Mesenchymal stem cell (in vitro differentiated cells and primary cell): ENCODE data around the gene BEST4.
A peak's percentile ranks its signal among the peaks of the same experiment; 100 is the strongest.

Experiments
- DNase-seq: peaks from one replicate; pipeline ENCODE4 v3.0.0-alpha.2; 2013
- H2AFZ ChIP-seq: one replicate; pipeline ENCODE4 v1.6.1; 2013; ENCODE audit warnings: low read depth, mild to moderate bottlenecking, control low read depth, inconsistent platforms, low read length, moderate library complexity
- H2AK5ac ChIP-seq: 2 replicates; pipeline ENCODE4 v1.6.1; 2013; ENCODE audit warnings: low read length, moderate library complexity, mild to moderate bottlenecking, inconsistent platforms; ENCODE audit not compliant: severe bottlenecking
- H2BK120ac ChIP-seq: one replicate; pipeline ENCODE4 v1.6.1; 2013; ENCODE audit warnings: low read depth, mild to moderate bottlenecking, inconsistent platforms, low read length, moderate library complexity
- H2BK12ac ChIP-seq, 2 experiments: one replicate each; pipeline ENCODE4 v1.6.1; 2013; ENCODE audit warnings: inconsistent platforms in 2 of 2, low read length in 2 of 2, mild to moderate bottlenecking in 2 of 2, moderate library complexity in 2 of 2, control low read depth in 1 of 2
- H2BK15ac ChIP-seq: one replicate; pipeline ENCODE4 v1.6.1; 2013; ENCODE audit warnings: mild to moderate bottlenecking, low read depth, inconsistent platforms; ENCODE audit not compliant: poor library complexity, severe bottlenecking
- H2BK5ac ChIP-seq: 2 replicates; pipeline ENCODE4 v1.6.1; 2013; ENCODE audit warnings: low read depth, mild to moderate bottlenecking, low read length, control low read depth, inconsistent platforms; ENCODE audit not compliant: poor library complexity, severe bottlenecking
- H3K14ac ChIP-seq, 2 experiments: one replicate each; pipeline ENCODE4 v1.6.1; 2013; ENCODE audit warnings: inconsistent platforms in 2 of 2, low read length in 2 of 2, control low read depth in 1 of 2, mild to moderate bottlenecking in 1 of 2, moderate library complexity in 1 of 2
- H3K18ac ChIP-seq, 2 experiments: one replicate each; pipeline ENCODE4 v1.6.1; 2013; ENCODE audit warnings: inconsistent platforms in 2 of 2, low read length in 2 of 2, control low read depth in 1 of 2, low read depth in 1 of 2, mild to moderate bottlenecking in 1 of 2
- H3K23ac ChIP-seq, 2 experiments: one replicate each; pipeline ENCODE4 v1.6.1; 2013; ENCODE audit warnings: inconsistent platforms in 2 of 2, low read length in 2 of 2, mild to moderate bottlenecking in 2 of 2, moderate library complexity in 2 of 2, control low read depth in 1 of 2
- H3K27ac ChIP-seq: 2 replicates; pipeline ENCODE4 v1.5.1; 2013; ENCODE audit warnings: mild to moderate bottlenecking, moderate library complexity, low read length, control low read depth, inconsistent platforms; ENCODE audit not compliant: poor library complexity, severe bottlenecking
- H3K27me3 ChIP-seq, 2 experiments: 2 replicates each; pipeline versions ENCODE4 v1.6.1 to v1.7.0; 2013; ENCODE audit warnings: low read length in 2 of 2, mild to moderate bottlenecking in 2 of 2, moderate library complexity in 2 of 2, control low read depth in 1 of 2, inconsistent platforms in 1 of 2; ENCODE audit not compliant: control insufficient read depth in 1 of 2, insufficient read depth in 1 of 2
- H3K36me3 ChIP-seq, 2 experiments: 2 replicates each; pipeline versions ENCODE4 v1.6.1 to v1.7.0; 2013; ENCODE audit warnings: low read length in 2 of 2, control low read depth in 1 of 2, inconsistent platforms in 1 of 2, low read depth in 1 of 2, mild to moderate bottlenecking in 1 of 2; ENCODE audit not compliant: insufficient read depth in 2 of 2, control insufficient read depth in 1 of 2
- H3K4ac ChIP-seq, 2 experiments: one replicate each; pipeline ENCODE4 v1.6.1; 2013; ENCODE audit warnings: inconsistent platforms in 2 of 2, low read length in 2 of 2, mild to moderate bottlenecking in 2 of 2, moderate library complexity in 2 of 2, control low read depth in 1 of 2, low read depth in 1 of 2
- H3K4me1 ChIP-seq: 2 replicates; pipeline ENCODE4 v1.6.1; 2013; ENCODE audit warnings: low read depth, low read length, control low read depth; ENCODE audit not compliant: control insufficient read depth, insufficient read depth
- H3K4me2 ChIP-seq: 2 replicates; pipeline ENCODE4 v1.6.1; 2013; ENCODE audit warnings: low read length, mild to moderate bottlenecking, inconsistent platforms; ENCODE audit not compliant: poor library complexity, severe bottlenecking
- H3K4me3 ChIP-seq, 2 experiments: 2 replicates each; pipeline versions ENCODE4 v1.5.1 to v1.7.0; 2013; ENCODE audit warnings: low read length in 2 of 2, mild to moderate bottlenecking in 2 of 2, control low read depth in 1 of 2, low read depth in 1 of 2; ENCODE audit not compliant: insufficient read depth in 1 of 2
- H3K79me1 ChIP-seq: replicated peaks from 2 replicates; pipeline ENCODE4 v1.6.1; 2013; ENCODE audit warnings: mild to moderate bottlenecking, control low read depth, low read length, inconsistent platforms; ENCODE audit not compliant: poor library complexity, severe bottlenecking
- H3K9ac ChIP-seq: 2 replicates; pipeline ENCODE4 v1.7.0; 2013; ENCODE audit warnings: mild to moderate bottlenecking, low read length, moderate library complexity
- H3K9me3 ChIP-seq: 2 replicates; pipeline ENCODE4 v1.7.0; 2013; ENCODE audit warnings: mild to moderate bottlenecking, low read length; ENCODE audit not compliant: control insufficient read depth
- H4K8ac ChIP-seq: one replicate; pipeline ENCODE4 v1.6.1; 2013; ENCODE audit warnings: inconsistent platforms, mild to moderate bottlenecking, low read length, moderate library complexity
- H4K91ac ChIP-seq: one replicate; pipeline ENCODE4 v1.6.1; 2013; ENCODE audit warnings: mild to moderate bottlenecking, low read length, inconsistent platforms
- WGBS: methylation state at CpG from one replicate; pipeline ENCODE4 v1.1.7; 2013; ENCODE audit warnings: mixed read lengths; 5-methylcytosine and 5-hydroxymethylcytosine counted together

The BEST4 gene

DNA sequence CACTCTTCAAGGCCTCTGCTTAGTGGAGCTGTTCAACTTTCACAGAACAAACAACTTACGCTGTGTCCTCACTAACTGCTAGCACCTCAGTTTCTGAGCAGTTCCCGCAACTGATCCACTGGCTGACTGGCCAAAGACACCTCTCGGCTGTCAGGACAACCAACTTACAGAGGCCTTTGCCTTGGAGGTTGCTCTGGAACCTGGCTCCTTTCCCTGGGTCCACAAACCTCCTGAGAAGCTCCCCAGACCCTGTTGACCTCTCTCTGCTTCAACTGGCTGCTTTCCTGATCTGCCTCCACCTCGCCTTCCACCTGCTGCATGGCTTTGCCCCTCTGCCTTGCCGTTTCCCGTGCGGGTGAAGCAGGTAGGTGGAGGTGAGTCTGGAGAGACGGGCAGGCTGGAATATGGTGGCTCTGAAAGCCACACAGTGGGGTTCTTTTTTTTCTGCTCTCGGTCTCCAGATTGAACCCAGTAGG lies 33.3 kb upstream of the BEST4 start:
- H3K4me1 ChIP-seq = peaks cover 13% of the 10 kb centered on the region
- no peak overlapping the region for H2BK5ac ChIP-seq
- no peak overlapping the region for H4K8ac ChIP-seq
- DNase-seq = no peak
- peaks cover 3 to 8% of the 10 kb centered on the region in 2 experiments for H3K36me3 ChIP-seq
- H2BK120ac ChIP-seq = no peak overlapping the region
- H3K27me3 ChIP-seq = no peaks in the 10 kb centered on the region
- H3K4me2 ChIP-seq = no peak overlapping the region
- no peak overlapping the region for H3K4me3 ChIP-seq
- no peak overlapping the region for H3K14ac ChIP-seq
- H3K9ac ChIP-seq = peak overlapping the region; percentile 90
- no peak overlapping the region for H2BK15ac ChIP-seq
- H3K79me1 ChIP-seq = no peaks in the 10 kb centered on the region
- peak overlapping the region; percentile 7 to 59 for H2BK12ac ChIP-seq
- no peak overlapping the region for H3K18ac ChIP-seq
- no peak overlapping the region for H3K23ac ChIP-seq
- H3K27ac ChIP-seq = no peak overlapping the region
- no peak overlapping the region for H2AK5ac ChIP-seq
- no peaks in the 10 kb centered on the region for H3K9me3 ChIP-seq
- H3K4ac ChIP-seq = no peak overlapping the region
- no peak overlapping the region for H2AFZ ChIP-seq
- 96% methylated on average over 8 of the region's 9 CpGs for WGBS
- H4K91ac ChIP-seq = no peak overlapping the region

DNA sequence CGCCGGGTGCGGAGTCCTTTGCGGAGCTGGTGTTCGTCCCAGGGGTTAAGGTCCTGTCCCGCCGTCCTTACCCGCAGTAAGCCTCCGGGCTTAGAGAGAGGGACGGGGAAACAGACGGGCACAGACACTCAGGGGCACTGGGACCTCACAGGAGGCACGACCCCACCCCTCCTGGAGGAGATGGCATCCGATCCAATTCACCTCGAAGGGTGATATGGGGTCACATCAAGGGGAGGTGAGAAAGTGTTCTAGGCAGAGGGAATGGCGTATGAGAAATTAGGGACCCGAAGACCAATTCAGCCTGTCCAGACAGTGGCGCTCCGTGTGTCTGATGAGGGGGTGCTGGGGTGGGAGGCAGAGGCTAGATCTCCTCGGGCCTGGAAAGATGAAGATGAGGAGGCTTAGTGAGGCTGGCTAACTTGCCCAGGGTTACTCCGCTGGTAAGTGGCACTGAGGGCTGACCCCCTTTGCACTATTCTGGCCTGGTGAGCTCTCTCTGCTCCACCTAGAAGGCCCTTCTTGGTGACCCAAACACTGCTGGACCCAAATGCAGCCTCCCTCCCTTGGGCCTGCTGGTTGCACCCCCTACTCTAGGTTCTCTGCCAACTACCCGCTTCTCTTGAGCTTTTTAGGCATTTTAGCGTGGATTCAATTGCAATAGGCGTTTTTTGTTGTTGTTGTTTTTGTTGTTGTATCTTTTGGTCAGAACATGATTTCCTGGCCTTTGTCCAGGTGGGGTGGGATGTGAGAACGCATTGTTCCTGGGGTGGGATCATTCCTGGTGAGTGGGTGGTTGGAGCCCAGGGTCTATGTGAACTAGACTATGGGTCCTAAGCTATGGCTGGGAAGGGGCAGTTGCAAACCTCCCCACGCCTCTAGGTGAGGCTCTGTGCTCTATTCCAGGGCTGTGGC lies 32.6 kb upstream of the BEST4 start:
- peak overlapping the region in 1 of 2 experiments; percentile 8 for H3K14ac ChIP-seq
- peak overlapping the region; percentile 100 for H4K91ac ChIP-seq
- H3K4ac ChIP-seq = peak overlapping the region; percentile 82 to 90
- no peak for DNase-seq
- H3K27ac ChIP-seq = peak overlapping the region; percentile 97
- no peaks in the 10 kb centered on the region for H3K27me3 ChIP-seq
- no peak overlapping the region for H2BK5ac ChIP-seq
- H2BK15ac ChIP-seq = peak overlapping the region; percentile 74
- H3K9me3 ChIP-seq = no peaks in the 10 kb centered on the region
- peak overlapping the region; percentile 75 for H2AFZ ChIP-seq
- peaks cover 12% of the 10 kb centered on the region for H3K4me1 ChIP-seq
- H2AK5ac ChIP-seq = peak overlapping the region; percentile 22
- peak overlapping the region; percentile 83 for H3K4me2 ChIP-seq
- no peak overlapping the region for H3K23ac ChIP-seq
- 63% methylated on average over 25 of the region's 25 CpGs for WGBS
- H2BK120ac ChIP-seq = peak overlapping the region; percentile 29
- H4K8ac ChIP-seq = peak overlapping the region; percentile 96
- peak overlapping the region; percentile 58 to 76 for H3K4me3 ChIP-seq
- no peaks in the 10 kb centered on the region for H3K79me1 ChIP-seq
- H2BK12ac ChIP-seq = peak overlapping the region; percentile 11 to 59
- H3K9ac ChIP-seq = peak overlapping the region; percentile 90
- peaks cover 3 to 13% of the 10 kb centered on the region in 2 experiments for H3K36me3 ChIP-seq
- H3K18ac ChIP-seq = peak overlapping the region; percentile 98 to 99

DNA sequence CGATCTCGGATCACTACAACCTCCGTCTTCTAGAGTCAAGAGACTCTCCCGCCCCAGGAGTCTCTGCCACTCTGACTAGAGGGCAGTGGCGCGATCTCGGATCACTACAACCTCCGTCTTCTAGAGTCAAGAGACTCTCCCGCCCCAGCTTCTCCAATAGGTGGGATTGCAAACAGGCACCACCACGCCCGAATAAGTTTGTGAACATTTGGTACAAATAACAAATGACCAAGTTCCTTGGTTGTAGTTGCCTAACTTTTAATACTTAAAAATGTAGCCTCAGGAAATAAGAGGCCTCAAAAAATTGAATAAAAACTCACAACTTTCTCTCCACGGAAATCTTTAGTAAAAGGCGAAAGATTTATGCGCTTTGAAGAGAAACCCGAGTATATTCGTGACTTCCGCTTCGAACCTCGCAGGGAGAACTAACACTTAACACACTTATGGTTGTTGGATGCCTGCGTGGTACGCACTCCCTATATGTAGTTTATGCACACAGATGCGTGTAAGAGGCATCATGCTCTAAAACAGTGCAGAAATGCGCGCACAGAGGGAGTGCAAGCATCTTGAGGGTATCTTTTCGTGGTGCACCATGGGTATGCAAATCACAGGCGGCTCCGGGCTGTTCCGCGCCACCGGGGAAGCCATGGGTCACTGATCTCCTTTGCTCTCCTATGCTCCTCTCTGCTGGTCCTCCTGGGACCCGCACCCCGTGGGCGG lies 31.8 kb upstream of the BEST4 start:
- Histone ChIP-seq H2BK120ac (peak overlapping the region; percentile 29), H2AK5ac (peak overlapping the region; percentile 66), H3K9me3 (no peaks in the 10 kb centered on the region), H2BK15ac (peak overlapping the region; percentile 74), H2BK12ac (peak overlapping the region; percentile 11 to 50), H3K14ac (peak overlapping the region in 1 of 2 experiments; percentile 76), H2AFZ (peak overlapping the region; percentile 75), H4K91ac (peak overlapping the region; percentile 100), H3K4ac (peak overlapping the region; percentile 82 to 90), H3K79me1 (no peaks in the 10 kb centered on the region), H3K18ac (peak overlapping the region; percentile 98 to 99), H3K27ac (peak overlapping the region; percentile 97), H3K4me1 (peaks cover 14% of the 10 kb centered on the region), H3K27me3 (no peaks in the 10 kb centered on the region), H3K4me3 (peak overlapping the region; percentile 58 to 76), H3K4me2 (peak overlapping the region; percentile 83), H3K23ac (no peak overlapping the region), H3K36me3 (peaks cover 6 to 21% of the 10 kb centered on the region in 2 experiments), H3K9ac (peak overlapping the region; percentile 90), H4K8ac (peak overlapping the region; percentile 96), H2BK5ac (peak overlapping the region; percentile 100)
- WGBS = 2% methylated on average over 31 of the region's 33 CpGs
- peak; percentile 97 for DNase-seq

DNA sequence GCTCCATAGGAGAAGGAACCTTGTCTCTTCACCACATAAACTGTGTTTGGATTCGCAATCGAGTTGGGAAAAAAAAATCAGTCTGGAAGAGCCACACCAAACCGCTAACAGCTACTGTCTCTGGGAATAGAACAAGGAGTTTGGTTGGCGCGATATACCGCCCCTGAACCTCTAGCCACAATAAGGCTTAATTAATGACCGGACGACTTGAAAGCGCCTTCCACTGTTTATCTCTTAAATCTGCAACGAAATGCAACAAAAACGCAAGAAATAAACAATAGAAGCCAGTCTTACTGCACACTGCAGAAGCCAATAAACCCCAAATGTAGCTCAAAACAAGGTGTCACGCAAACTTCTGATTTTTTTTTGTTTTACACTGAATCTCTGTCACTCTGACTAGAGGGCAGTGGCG lies 31.2 kb upstream of the BEST4 start:
- Histone ChIP-seq H3K4me1 (peaks cover 14% of the 10 kb centered on the region), H4K91ac (no peak overlapping the region), H3K4me3 (peak overlapping the region in 1 of 2 experiments; percentile 59), H3K36me3 (peaks cover 10 to 23% of the 10 kb centered on the region in 2 experiments), H3K9ac (peak overlapping the region; percentile 90), H3K4me2 (peak overlapping the region; percentile 30), H2BK12ac (no peak overlapping the region), H2BK120ac (no peak overlapping the region), H3K14ac (no peak overlapping the region), H3K4ac (no peak overlapping the region), H3K27me3 (no peaks in the 10 kb centered on the region), H2AFZ (no peak overlapping the region), H4K8ac (no peak overlapping the region), H3K79me1 (no peaks in the 10 kb centered on the region), H3K27ac (peak overlapping the region; percentile 72), H3K18ac (no peak overlapping the region), H2BK5ac (no peak overlapping the region), H2BK15ac (no peak overlapping the region), H3K23ac (no peak overlapping the region), H2AK5ac (no peak overlapping the region), H3K9me3 (no peaks in the 10 kb centered on the region)
- peak; percentile 98 for DNase-seq
- 5% methylated on average over 13 of the region's 13 CpGs for WGBS
